HUDEP-2 (cell line): ENCODE data around the gene RBMS3.
"Not testable (repeated sequence)": the region's sequence is repeated elsewhere in the genome, so short reads cannot be mapped to it uniquely, and the experiment has no call there.

Experiments used
- DNase-seq, 76 experiments: peaks; one replicate each; lab custom pipeline; 2025; ENCODE audit not compliant: unreplicated experiment in 76 of 76; lab: John Stamatoyannopoulos, UW

RBMS3 gene

GRCh38 chr3:29337565-29337964, 56.7 kb downstream of the RBMS3 start:
- no peak for DNase-seq

- no peak for DNase-seq
Measured at GRCh38 chr3:29338377-29338776, 57.5 kb downstream of the RBMS3 start.

GRCh38 chr3:29339016-29339833, 58.4 kb downstream of the RBMS3 start:
- no peak for DNase-seq

- DNase-seq, result no peak
Measured at GRCh38 chr3:29344154-29344553, 63.3 kb downstream of the RBMS3 start.

- DNase-seq, result no peak
Measured at GRCh38 chr3:29344935-29345334, 64.1 kb downstream of the RBMS3 start.

- no peak for DNase-seq
Measured at GRCh38 chr3:29345516-29346300, 64.8 kb downstream of the RBMS3 start.

GRCh38 chr3:29346828-29347227, 66.0 kb downstream of the RBMS3 start:
- no peak for DNase-seq

GRCh38 chr3:29347412-29347811, 66.5 kb downstream of the RBMS3 start:
- DNase-seq, result no peak

GRCh38 chr3:29348316-29348715, 67.4 kb downstream of the RBMS3 start:
- DNase-seq, result no peak

GRCh38 chr3:29349049-29349448, 68.2 kb downstream of the RBMS3 start:
- no peak for DNase-seq

- DNase-seq, result no peak
Measured at GRCh38 chr3:29353807-29354206, 72.9 kb downstream of the RBMS3 start.

- DNase-seq, result no peak
Measured at GRCh38 chr3:29354894-29355293, 74.0 kb downstream of the RBMS3 start.

GRCh38 chr3:29356062-29356461, 75.2 kb downstream of the RBMS3 start:
- no peak for DNase-seq

GRCh38 chr3:29360289-29360688, 79.4 kb downstream of the RBMS3 start:
- DNase-seq, result not testable (repeated sequence)

- DNase-seq, result no peak
Measured at GRCh38 chr3:29363110-29363509, 82.2 kb downstream of the RBMS3 start.

GRCh38 chr3:29370021-29370420, 89.2 kb downstream of the RBMS3 start:
- DNase-seq, result no peak

GRCh38 chr3:29370476-29371420, 89.9 kb downstream of the RBMS3 start:
- no peak for DNase-seq

GRCh38 chr3:29373131-29373680, 92.3 kb downstream of the RBMS3 start:
- no peak for DNase-seq

GRCh38 chr3:29374226-29374625, 93.4 kb downstream of the RBMS3 start:
- DNase-seq, result no peak

- no peak for DNase-seq
Measured at GRCh38 chr3:29379097-29379496, 98.2 kb downstream of the RBMS3 start.

GRCh38 chr3:29381595-29381994, 100.7 kb downstream of the RBMS3 start:
- DNase-seq, result no peak
